Measurements from ENCODE around the gene THOC7.

DNA sequence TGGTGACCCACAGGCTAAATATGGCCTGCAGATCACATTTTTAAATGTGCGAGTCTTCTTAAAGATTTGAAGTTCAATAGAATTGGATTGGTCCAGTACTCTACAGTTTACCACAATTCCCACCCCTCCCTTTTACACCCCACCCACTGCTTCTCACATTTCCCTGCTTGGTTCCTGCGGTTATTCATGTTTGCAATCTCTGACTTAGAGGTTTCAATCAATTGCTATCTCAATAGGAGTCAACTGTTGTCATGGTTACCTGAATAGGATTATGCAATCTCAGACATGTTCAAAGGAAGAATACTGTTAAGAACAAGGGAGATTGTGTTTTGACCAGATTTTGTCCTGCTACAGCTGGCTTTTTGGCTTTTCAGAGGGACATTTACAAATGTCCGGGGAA is 49.4 kb downstream of the THOC7 start:
- TF ChIP-seq, protein P1, sequence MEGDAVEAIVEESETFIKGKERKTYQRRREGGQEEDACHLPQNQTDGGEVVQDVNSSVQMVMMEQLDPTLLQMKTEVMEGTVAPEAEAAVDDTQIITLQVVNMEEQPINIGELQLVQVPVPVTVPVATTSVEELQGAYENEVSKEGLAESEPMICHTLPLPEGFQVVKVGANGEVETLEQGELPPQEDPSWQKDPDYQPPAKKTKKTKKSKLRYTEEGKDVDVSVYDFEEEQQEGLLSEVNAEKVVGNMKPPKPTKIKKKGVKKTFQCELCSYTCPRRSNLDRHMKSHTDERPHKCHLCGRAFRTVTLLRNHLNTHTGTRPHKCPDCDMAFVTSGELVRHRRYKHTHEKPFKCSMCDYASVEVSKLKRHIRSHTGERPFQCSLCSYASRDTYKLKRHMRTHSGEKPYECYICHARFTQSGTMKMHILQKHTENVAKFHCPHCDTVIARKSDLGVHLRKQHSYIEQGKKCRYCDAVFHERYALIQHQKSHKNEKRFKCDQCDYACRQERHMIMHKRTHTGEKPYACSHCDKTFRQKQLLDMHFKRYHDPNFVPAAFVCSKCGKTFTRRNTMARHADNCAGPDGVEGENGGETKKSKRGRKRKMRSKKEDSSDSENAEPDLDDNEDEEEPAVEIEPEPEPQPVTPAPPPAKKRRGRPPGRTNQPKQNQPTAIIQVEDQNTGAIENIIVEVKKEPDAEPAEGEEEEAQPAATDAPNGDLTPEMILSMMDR (IDR thresholded peaks at IDR 0.05): no peak
- TF ChIP-seq POLR2A (IDR thresholded peaks at IDR 0.05): no peak

Measured in adrenal gland (tissue), 5 donors.